Stimulated activated CD4-positive, alpha-beta T cell treated with anti-CD3 and anti-CD28 coated beads, TNF-alpha, amount 100 ng/mL, for 4 hours (primary cell): ENCODE measurements around the gene FLT1.

ENCODE experiments used
- DNase-seq, 3 experiments: peaks; one replicate each; pipeline ENCODE4 v3.0.0-alpha.2; 2020; ENCODE audit warnings: low read depth in 3 of 3

Gene FLT1

GRCh38 chr13:28459911-28460310, 35.0 kb downstream of the FLT1 start:
- no peak for DNase-seq

- DNase-seq, result no peak
Measured at GRCh38 chr13:28458608-28459007, 36.3 kb downstream of the FLT1 start.

- DNase-seq, result no peak
Measured at GRCh38 chr13:28458051-28458450, 36.9 kb downstream of the FLT1 start.

GRCh38 chr13:28457521-28457920, 37.4 kb downstream of the FLT1 start:
- DNase-seq, result no peak

- no peak for DNase-seq
Measured at GRCh38 chr13:28455580-28456194, 39.2 kb downstream of the FLT1 start.

GRCh38 chr13:28452755-28453154, 42.2 kb downstream of the FLT1 start:
- DNase-seq, result no peak

- DNase-seq, result no peak
Measured at GRCh38 chr13:28451482-28452217, 43.3 kb downstream of the FLT1 start.

- DNase-seq, result no peak
Measured at GRCh38 chr13:28449826-28450773, 44.8 kb downstream of the FLT1 start.

GRCh38 chr13:28448651-28449358, 46.1 kb downstream of the FLT1 start:
- no peak for DNase-seq

GRCh38 chr13:28447989-28448388, 46.9 kb downstream of the FLT1 start:
- DNase-seq, result no peak

- DNase-seq, result no peak
Measured at GRCh38 chr13:28447206-28447605, 47.7 kb downstream of the FLT1 start.

- DNase-seq, result no peak
Measured at GRCh38 chr13:28442839-28443238, 52.1 kb downstream of the FLT1 start.

- DNase-seq, result no peak
Measured at GRCh38 chr13:28441529-28441928, 53.4 kb downstream of the FLT1 start.

GRCh38 chr13:28440774-28441504, 54.0 kb downstream of the FLT1 start:
- no peak for DNase-seq

GRCh38 chr13:28438598-28439334, 56.2 kb downstream of the FLT1 start:
- no peak for DNase-seq

GRCh38 chr13:28438067-28438466, 56.9 kb downstream of the FLT1 start:
- DNase-seq, result no peak

GRCh38 chr13:28435917-28436316, 59.0 kb downstream of the FLT1 start:
- no peak for DNase-seq

- no peak for DNase-seq
Measured at GRCh38 chr13:28434926-28435325, 60.0 kb downstream of the FLT1 start.

- DNase-seq, result no peak
Measured at GRCh38 chr13:28432816-28433560, 61.9 kb downstream of the FLT1 start.
